HG02642 (cell line): ENCODE measurements around the gene QKI.

Source experiments
- ATAC-seq: cut with Tn5 transposase; IDR thresholded peaks from one replicate; pipeline ENCODE4 v1.9.1; 2021; ENCODE audit warnings: mild to moderate bottlenecking; ENCODE audit not compliant: unreplicated experiment, poor library complexity

QKI gene

DNA sequence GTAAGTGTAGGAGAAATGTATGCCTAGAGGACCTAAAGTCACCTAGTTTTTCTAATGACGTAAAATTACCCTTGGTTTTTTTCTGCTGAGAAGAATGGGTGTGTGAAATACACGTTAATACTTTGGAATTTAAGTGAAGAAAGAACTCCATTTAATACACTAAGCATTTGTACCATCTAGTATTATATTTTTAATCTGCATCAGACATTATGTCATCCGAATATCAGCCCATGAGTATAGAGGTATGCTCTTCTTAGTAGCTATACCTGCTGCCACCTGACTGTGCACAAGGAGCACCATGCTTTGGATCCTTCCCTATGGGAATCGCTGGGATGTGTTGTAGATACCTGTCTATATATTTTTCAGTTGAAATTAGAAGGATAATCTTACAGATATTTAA lies 106.4 kb downstream of the QKI start:
- ATAC-seq = no peak

DNA sequence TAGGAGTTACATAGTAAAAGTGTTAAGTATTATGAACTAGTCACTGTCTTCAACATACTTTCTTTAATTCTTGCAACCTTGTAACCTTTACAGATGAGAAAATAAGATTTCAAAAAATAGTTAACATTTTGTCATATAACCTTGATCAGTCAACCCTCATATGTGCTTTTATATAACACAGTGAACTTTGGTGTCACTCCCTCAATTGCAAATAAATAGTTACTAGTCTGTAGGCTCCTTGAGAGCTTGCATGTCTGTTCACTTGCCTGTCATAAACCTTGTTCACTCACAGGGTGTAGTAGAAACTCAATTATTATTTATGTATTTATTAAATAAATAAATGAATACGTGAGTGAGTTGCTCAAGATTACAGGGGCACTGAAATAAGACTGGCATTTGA lies 107.5 kb downstream of the QKI start:
- no peak for ATAC-seq

- ATAC-seq = no peak
These were observed 111.4 kb downstream of the QKI start for GRCh38 chr6:163525926-163526325.

DNA sequence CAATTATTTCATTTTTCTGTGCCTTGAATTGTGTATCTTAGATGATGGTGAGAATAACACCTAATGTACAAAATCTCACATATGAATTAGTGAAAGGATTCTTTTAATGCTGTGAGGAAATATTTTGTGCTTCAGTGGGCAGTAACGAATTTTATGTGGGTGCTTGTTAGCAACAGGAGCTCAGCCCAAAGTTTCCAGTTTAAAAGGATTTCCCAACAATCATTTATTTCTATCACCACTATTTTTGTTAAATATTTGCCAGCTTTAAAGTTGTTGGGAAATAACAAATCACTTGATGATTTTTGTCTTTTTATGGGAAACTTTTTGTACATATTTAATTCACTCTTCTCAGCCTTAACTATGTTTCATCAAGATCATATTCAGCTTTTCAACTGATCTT lies 111.8 kb downstream of the QKI start:
- no peak for ATAC-seq

DNA sequence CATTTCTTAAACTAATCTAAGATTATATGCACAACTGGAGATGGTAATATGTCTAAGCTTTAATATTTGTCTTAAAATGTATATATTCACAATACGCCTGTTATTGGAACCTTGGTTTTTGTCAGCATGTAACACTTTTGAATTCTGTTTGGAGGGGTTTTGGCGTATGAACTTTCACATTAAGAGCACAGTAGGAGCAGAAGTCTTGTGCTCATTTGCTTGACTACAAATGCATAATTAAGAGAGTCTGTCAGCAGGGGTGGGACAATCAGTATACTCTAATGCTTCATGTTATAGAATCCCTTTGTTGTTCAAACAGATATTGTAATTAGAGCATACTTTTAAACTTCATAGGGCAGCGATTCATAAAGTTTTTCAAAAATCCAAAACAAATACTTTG lies 112.8 kb downstream of the QKI start:
- ATAC-seq = no peak

GRCh38 chr6:163529605-163530004 lies 115.1 kb downstream of the QKI start:
- ATAC-seq = no peak

GRCh38 chr6:163530406-163530805 lies 115.9 kb downstream of the QKI start:
- ATAC-seq = no peak

- ATAC-seq = no peak
These were observed 116.6 kb downstream of the QKI start for GRCh38 chr6:163531122-163531521.

GRCh38 chr6:163532526-163533078 lies 118.1 kb downstream of the QKI start:
- no peak for ATAC-seq

GRCh38 chr6:163533443-163533842 lies 118.9 kb downstream of the QKI start:
- no peak for ATAC-seq

DNA sequence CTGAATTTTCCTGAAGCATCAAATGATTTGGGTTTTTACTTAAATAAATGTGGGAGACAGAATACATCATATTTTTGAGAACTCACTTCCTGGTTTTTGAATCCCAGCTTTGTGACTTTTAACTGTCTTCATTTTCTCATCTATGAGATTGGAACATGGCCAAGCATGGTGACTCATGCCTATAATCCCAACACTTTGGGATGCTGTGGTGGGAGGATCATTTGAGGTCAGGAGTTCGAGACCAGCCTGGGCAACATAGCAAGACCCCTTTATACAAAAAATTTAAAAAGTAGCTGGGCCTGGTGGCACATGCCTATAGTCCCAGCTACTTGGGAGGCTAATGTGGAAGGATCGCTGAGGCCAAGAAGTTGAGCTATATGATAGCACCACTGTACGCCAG lies 122.3 kb downstream of the QKI start:
- ATAC-seq = no peak

GRCh38 chr6:163538331-163538730 lies 123.8 kb downstream of the QKI start:
- ATAC-seq = no peak

- no peak for ATAC-seq
These were observed 124.7 kb downstream of the QKI start for GRCh38 chr6:163539101-163539762.

- no peak for ATAC-seq
These were observed 128.8 kb downstream of the QKI start for GRCh38 chr6:163543321-163543720.

GRCh38 chr6:163545370-163545769 lies 130.9 kb downstream of the QKI start:
- ATAC-seq = no peak

DNA sequence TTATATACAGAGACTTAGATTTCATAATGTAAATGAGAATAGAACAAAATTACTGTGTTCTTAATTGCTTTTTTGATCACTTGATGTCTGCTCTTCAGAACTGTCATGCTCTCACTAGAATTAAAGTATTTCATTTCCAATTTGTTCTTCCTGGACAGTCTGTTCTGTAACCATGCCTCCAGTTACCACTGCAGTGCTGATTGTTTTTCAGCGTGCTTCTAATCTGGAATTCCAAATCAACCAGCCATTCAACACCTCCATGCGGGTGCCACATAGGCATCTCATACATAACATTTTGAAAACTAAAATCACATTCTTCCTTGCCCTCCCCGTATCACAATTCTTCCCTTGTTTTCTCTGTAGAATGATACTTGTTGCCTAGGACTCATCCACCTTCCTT lies 132.8 kb downstream of the QKI start:
- ATAC-seq = no peak

DNA sequence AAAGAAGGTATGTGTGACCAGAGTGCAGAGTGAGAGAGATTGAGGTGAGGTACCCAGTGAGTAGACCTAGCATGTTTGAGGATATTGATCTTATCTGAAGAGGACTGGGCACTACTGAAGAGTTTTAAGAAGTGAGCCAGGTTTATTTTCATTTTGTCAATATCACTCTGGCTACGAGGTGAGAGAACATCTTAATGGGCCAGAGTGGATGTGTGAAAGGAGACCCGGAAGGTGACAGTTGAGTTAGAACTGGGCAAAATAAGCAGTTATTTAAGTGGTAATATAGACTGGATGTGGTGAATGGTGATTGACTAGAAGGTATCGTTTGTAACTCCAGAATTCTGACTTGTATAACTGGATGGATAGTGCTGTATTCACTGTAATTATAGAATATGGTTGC lies 134.1 kb downstream of the QKI start:
- no peak for ATAC-seq

GRCh38 chr6:163554032-163554431 lies 139.5 kb downstream of the QKI start:
- ATAC-seq = no peak

GRCh38 chr6:163554663-163555062 lies 140.1 kb downstream of the QKI start:
- no peak for ATAC-seq

DNA sequence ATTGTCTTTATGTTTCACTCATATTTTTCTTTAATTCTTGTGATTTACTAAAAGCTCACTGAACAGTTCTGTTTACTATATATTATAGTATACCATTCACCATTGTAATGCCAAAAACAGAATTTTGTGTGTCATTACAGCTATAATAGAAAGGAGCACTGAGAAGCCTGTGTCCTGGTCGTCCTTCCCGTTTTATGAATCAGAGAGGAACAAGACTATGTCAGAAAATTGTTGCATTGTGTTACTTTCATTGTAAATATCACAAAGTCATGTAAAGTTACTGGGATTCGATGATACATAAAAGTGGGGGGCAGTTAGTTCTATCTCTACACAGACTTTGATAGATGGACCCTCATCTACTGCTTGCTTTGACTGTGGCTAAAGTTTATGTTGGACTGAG lies 145.1 kb downstream of the QKI start:
- ATAC-seq = no peak

GRCh38 chr6:163563318-163563717 lies 148.8 kb downstream of the QKI start:
- ATAC-seq = no peak

GRCh38 chr6:163564534-163564933 lies 150.0 kb downstream of the QKI start:
- ATAC-seq = no peak
